K562 (cell line): ENCODE results near the gene SELENOK. TPM values are rescaled to one million over a fixed set of nuclear protein-coding genes. Genes with fewer than 3 reads are reported as not detected.

ENCODE experiments used
- ATAC-seq: fragments of 200-7000 bp; cut with Tn5 transposase; 3 replicates; pipeline ENCODE4 v1.9.1; 2020; ENCODE audit warnings: moderate library complexity
- BruUV-seq: library from RNA; stranded (reverse); fragments of 400-500 nt; replicated peaks from 2 replicates; lab custom pipeline; 2021; lab: Mats Ljungman, UMichigan
- CTCF ChIA-PET: fragments of 300-600 bp; formaldehyde crosslinking; extraction: SDS; loops from one replicate; lab custom pipeline; 2021; ENCODE audit warnings: low intra/inter-chr PET ratio; lab: Yijun Ruan, JAX
- POLR2A ChIA-PET: fragments of 300-600, 350-650 bp; sonication (Branson Sonifier 250); formaldehyde crosslinking; extraction: SDS; loops from one replicate; lab custom pipeline; 2021; ENCODE audit warnings: antibody characterized with exemption, inconsistent platforms; lab: Yijun Ruan, JAX
- DNase-seq, 4 experiments: peaks; one replicate each; pipeline versions ENCODE4 v3.0.0 to v3.0.0-alpha.2; 2011 to 2018; ENCODE audit warnings: low spot score in 3 of 4, mixed read lengths in 3 of 4; ENCODE audit errors: extremely low read depth in 1 of 4
- FAIRE-seq: peaks from 2 replicates; lab custom pipeline; 2011; peaks lifted over from hg19 to GRCh38; lab: Jason Lieb, UNC
- H2AFZ ChIP-seq: 2 replicates; pipeline ENCODE4 v1.6.0; 2011; ENCODE audit warnings: low read depth, low read length, control low read depth, inconsistent platforms
- H3K27ac ChIP-seq: fragments of 200-600 bp; 3 replicates; pipeline ENCODE4 v1.8.0; 2011; ENCODE audit warnings: low read depth, mild to moderate bottlenecking, control low read depth, inconsistent platforms, low read length, moderate library complexity, mixed read lengths; ENCODE audit errors: extremely low read depth
- H3K27me3 ChIP-seq, 2 experiments: fragments of 300-600 bp in 1 of 2; 2 replicates in 1 of 2; 3 replicates in 1 of 2; pipeline versions ENCODE4 v1.6.0 to v1.8.0; 2011; ENCODE audit warnings: inconsistent platforms in 2 of 2, low read length in 2 of 2, mild to moderate bottlenecking in 1 of 2, mixed read lengths in 1 of 2, moderate library complexity in 1 of 2; ENCODE audit not compliant: control insufficient read depth in 2 of 2, insufficient read depth in 2 of 2
- H3K36me3 ChIP-seq: fragments of 300-600 bp; 3 replicates; pipeline ENCODE4 v1.8.0; 2011; ENCODE audit warnings: mild to moderate bottlenecking, low read length, inconsistent platforms; ENCODE audit not compliant: control insufficient read depth, insufficient read depth
- H3K4me1 ChIP-seq, 2 experiments: fragments of 200-600 bp in 1 of 2; replicated peaks in 1 of 2; 2 replicates in 1 of 2; 3 replicates in 1 of 2; pipeline versions ENCODE4 v1.5.1 to v1.8.0; 2011; ENCODE audit warnings: inconsistent platforms in 2 of 2, low read length in 2 of 2, mild to moderate bottlenecking in 1 of 2, mixed read lengths in 1 of 2, moderate library complexity in 1 of 2; ENCODE audit not compliant: control insufficient read depth in 2 of 2, insufficient read depth in 2 of 2
- H3K4me2 ChIP-seq: 2 replicates; pipeline ENCODE4 v1.6.1; 2011; ENCODE audit warnings: low read length, control low read depth, inconsistent platforms, mixed read lengths; ENCODE audit not compliant: insufficient read depth
- H3K4me3 ChIP-seq: fragments of 200-600 bp; sonication (generic), shearing (Covaris generic); 2 replicates; pipeline ENCODE4 v1.5.1; 2016; ENCODE audit warnings: control low read depth, inconsistent platforms
- H3K79me2 ChIP-seq: fragments of 200-600 bp; 3 replicates; pipeline ENCODE4 v1.8.0; 2011; ENCODE audit warnings: low read length, inconsistent platforms; ENCODE audit not compliant: control insufficient read depth, insufficient read depth
- H3K9ac ChIP-seq, 2 experiments: 2 replicates each; pipeline versions ENCODE4 v1.6.0 to v1.6.1; 2011; ENCODE audit warnings: low read depth in 2 of 2, low read length in 2 of 2, control low read depth in 1 of 2, inconsistent platforms in 1 of 2, mild to moderate bottlenecking in 1 of 2, mixed read lengths in 1 of 2; ENCODE audit not compliant: insufficient read depth in 1 of 2
- H3K9me1 ChIP-seq: one replicate; pipeline ENCODE4 v1.6.0; 2011; ENCODE audit warnings: inconsistent platforms, mild to moderate bottlenecking, low read length, moderate library complexity; ENCODE audit not compliant: control insufficient read depth, insufficient read depth
- H3K9me3 ChIP-seq: replicated peaks from 2 replicates; pipeline ENCODE4 v1.5.1; 2011; ENCODE audit warnings: low read depth, low read length, inconsistent platforms; ENCODE audit not compliant: control insufficient read depth, insufficient read depth
- H4K20me1 ChIP-seq: replicated peaks from 2 replicates; pipeline ENCODE4 v1.6.1; 2011; ENCODE audit warnings: low read length, inconsistent platforms, mixed read lengths; ENCODE audit not compliant: control insufficient read depth, insufficient read depth
- FOXJ2 ChIP-seq: fragments of 200-800 bp; sonication (Bioruptor generic); IDR thresholded peaks from 2 replicates; pipeline ENCODE4 v1.6.1; 2016; ENCODE audit warnings: missing genetic modification characterization, missing compliant biosample characterization
- HDAC3 ChIP-seq: fragments of 450-650 bp; IDR thresholded peaks from 2 replicates; pipeline ENCODE4 v1.6.1; 2018; ENCODE audit warnings: borderline replicate concordance, mild to moderate bottlenecking, moderate library complexity; ENCODE audit not compliant: partially characterized antibody
- HMGXB4 ChIP-seq: sonication (generic); formaldehyde crosslinking; IDR thresholded peaks from 2 replicates; pipeline ENCODE4 v1.8.1; 2023; ENCODE audit warnings: mild to moderate bottlenecking, missing genetic modification reagents
- ILF3 ChIP-seq: fragments of 450-650 bp; IDR thresholded peaks from 2 replicates; pipeline ENCODE4 v1.6.1; 2018; ENCODE audit warnings: antibody characterized with exemption, mild to moderate bottlenecking, moderate library complexity, borderline replicate concordance
- MCM2 ChIP-seq: fragments of 450-650 bp; IDR thresholded peaks from 2 replicates; pipeline ENCODE4 v1.6.1; 2017; ENCODE audit warnings: low read depth, mild to moderate bottlenecking
- MTA1 ChIP-seq: fragments of 450-650 bp; IDR thresholded peaks from 2 replicates; pipeline ENCODE4 v1.6.1; 2017; ENCODE audit warnings: borderline replicate concordance
- NCOA4 ChIP-seq: fragments of 450-650 bp; IDR thresholded peaks from 2 replicates; pipeline ENCODE4 v1.6.1; 2018; ENCODE audit warnings: mild to moderate bottlenecking; ENCODE audit not compliant: partially characterized antibody
- NFYB ChIP-seq: IDR thresholded peaks from 2 replicates; pipeline ENCODE4 v1.6.1; 2011; ENCODE audit warnings: mild to moderate bottlenecking, moderate library complexity; ENCODE audit not compliant: insufficient read length; ENCODE audit errors: extremely low read depth
- NUFIP1 ChIP-seq: fragments of 450-650 bp; IDR thresholded peaks from 2 replicates; pipeline ENCODE4 v1.6.1; 2018; ENCODE audit not compliant: partially characterized antibody
- PRMT5 ChIP-seq: sonication (generic); formaldehyde crosslinking; IDR thresholded peaks from 2 replicates; pipeline ENCODE4 v1.5.0; 2020; ENCODE audit warnings: missing genetic modification reagents
- SAFB2 ChIP-seq: fragments of 200-400 bp; formaldehyde crosslinking; IDR thresholded peaks from 2 replicates; pipeline ENCODE4 v1.6.1; 2018; ENCODE audit warnings: borderline replicate concordance, low read length, low read depth, moderate library complexity; ENCODE audit not compliant: severe bottlenecking
- SIN3A ChIP-seq, 2 experiments: fragments of 150-350 bp in 1 of 2; IDR thresholded peaks; 2 replicates each; pipeline ENCODE4 v1.6.1; 2011 to 2016; ENCODE audit warnings: borderline replicate concordance in 2 of 2, low read depth in 2 of 2, low read length in 2 of 2, mild to moderate bottlenecking in 2 of 2, moderate library complexity in 2 of 2; ENCODE audit not compliant: control insufficient read depth in 1 of 2
- THAP12 ChIP-seq: fragments of 250-450 bp; sonication (Bioruptor Pico); IDR thresholded peaks from 2 replicates; pipeline ENCODE4 v1.9.0; 2021; ENCODE audit warnings: mild to moderate bottlenecking, inconsistent platforms
- TOE1 ChIP-seq, 2 experiments: fragments of 450-650 bp in 1 of 2; sonication (generic) in 1 of 2; formaldehyde crosslinking in 1 of 2; IDR thresholded peaks; 2 replicates each; pipeline versions ENCODE4 v1.7.1 to v1.8.0; 2016 to 2022; ENCODE audit warnings: borderline replicate concordance in 2 of 2, mild to moderate bottlenecking in 2 of 2, antibody characterized with exemption in 1 of 2, inconsistent platforms in 1 of 2, low read depth in 1 of 2, missing genetic modification reagents in 1 of 2, moderate library complexity in 1 of 2
- YY1 ChIP-seq, 3 experiments: IDR thresholded peaks; 2 replicates each; pipeline ENCODE4 v1.6.1; 2011; ENCODE audit warnings: low read length in 2 of 3, mild to moderate bottlenecking in 2 of 3, moderate library complexity in 2 of 3, borderline replicate concordance in 1 of 3, control low read depth in 1 of 3, low read depth in 1 of 3; ENCODE audit not compliant: insufficient read depth in 3 of 3, insufficient replicate concordance in 2 of 3, control insufficient read depth in 1 of 3, insufficient read length in 1 of 3; ENCODE audit errors: extremely low read depth in 1 of 3
- ZNF778 ChIP-seq: fragments of 450-650 bp; formaldehyde crosslinking; IDR thresholded peaks from 2 replicates; pipeline ENCODE4 v1.4.0; 2020; ENCODE audit warnings: mild to moderate bottlenecking, moderate library complexity
- WGBS: fragments of 100-300 bp; shearing (Covaris generic); methylation state at CpG from one replicate; pipeline ENCODE4 v1.1.6; 2016; ENCODE audit warnings: low coverage, mixed read lengths; ENCODE audit not compliant: insufficient coverage; ENCODE audit errors: missing lambda C conversion rate; 5-methylcytosine and 5-hydroxymethylcytosine counted together
- in situ Hi-C: fragments of 300-500 bp; cut with MboI; formaldehyde crosslinking; loops from 4 replicates; pipeline ENCODE4 v1.15.0; 2018; ENCODE audit warnings: inconsistent platforms, mixed read lengths
- intact Hi-C: fragments of 100-400 bp; cut with micrococcal nuclease; formaldehyde crosslinking; loops from 2 replicates; pipeline ENCODE4 v1.14.2; 2022
- polyA plus RNA-seq, 8 experiments: library from polyadenylated mRNA; depleted of rRNA in 4 of 8; stranded (reverse) in 5 of 8; unstranded in 3 of 8; fragments of >200 nt; fragmentation: Nextera tagmentation in 2 of 8; fragmentation: Illumina TruSeq in 1 of 8; extraction: Ambion mirVana in 2 of 8; extraction: Trizol in 1 of 8; gene quantifications; 2 replicates each; pipeline versions ENCODE4 v1.2.1 to v1.2.3, GENCODE V29; 2011 to 2014; ENCODE audit warnings: inconsistent platforms in 1 of 8, missing spikeins in 1 of 8
- total RNA-seq, 7 experiments: library from RNA; depleted of rRNA in 6 of 7; stranded (reverse); fragments of >200 nt in 6 of 7; fragmentation: Illumina TruSeq in 2 of 7; extraction: Trizol in 2 of 7; gene quantifications; 2 replicates each; pipeline versions ENCODE4 v1.2.1 to v1.2.3, GENCODE V29; 2011 to 2021; ENCODE audit warnings: low replicate concordance in 1 of 7

The SELENOK gene
- total and polyA plus RNA-seq, 9 of the 15 experiments (the other 6 are each of a cell fraction or from before 2014, with no cell fraction given), result 18.3 to 164 (median 34.8) TPM

GRCh38 chr3:53938645-53939044, 47.0 kb upstream of the SELENOK start (continued):
- TF ChIP-seq NFYB, result no peak
- TF ChIP-seq, all 486 proteins: peak for 3

DNA sequence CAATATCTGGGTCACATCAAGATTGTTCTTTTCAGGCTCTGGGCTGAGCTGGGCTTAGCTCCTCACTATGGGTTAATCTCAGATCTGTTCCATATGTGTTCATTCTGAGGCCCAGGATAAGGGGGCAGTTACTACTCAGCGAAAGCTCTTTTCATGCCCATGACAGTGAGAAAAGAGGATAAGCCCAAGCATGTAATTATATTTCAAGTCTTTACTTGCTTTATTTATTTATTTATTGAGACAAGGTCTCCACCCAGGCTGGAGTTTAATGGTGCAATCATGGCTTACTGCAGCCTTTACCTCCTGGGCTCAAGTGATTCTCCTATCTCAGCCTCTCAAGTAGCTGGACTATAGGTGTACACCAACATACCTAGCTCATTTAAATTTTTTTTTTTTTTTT, 44.7 kb upstream of the SELENOK start:
- no peaks in the 10 kb centered on the region for H3K79me2 ChIP-seq
- no peaks in the 10 kb centered on the region for H3K4me1 ChIP-seq
- no peak overlapping the region for H3K27ac ChIP-seq
- no peaks in the 10 kb centered on the region for H3K27me3 ChIP-seq
- intact Hi-C loops (loop anchor here (5.0 kb wide), 1 partner anchor 491 kb away; no protein-coding TSS in a partner anchor), in situ Hi-C loops (no loop called here)
- H3K4me3 ChIP-seq, result no peak overlapping the region
- H3K4me2 ChIP-seq, result no peak overlapping the region
- WGBS, result 0% methylated on average over 1 of the region's 1 CpG
- no peaks in the 10 kb centered on the region for H3K9me1 ChIP-seq
- no peaks in the 10 kb centered on the region for H3K36me3 ChIP-seq
- ChIA-PET CTCF (no interaction called here), POLR2A (no interaction called here)
- no TSS peak for BruUV-seq
- H3K9ac ChIP-seq, result no peak overlapping the region
- DNase-seq (no peak), FAIRE-seq (no peak), ATAC-seq (no peak)
- H2AFZ ChIP-seq, result no peak overlapping the region
- no peaks in the 10 kb centered on the region for H4K20me1 ChIP-seq
- H3K9me3 ChIP-seq, result no peaks in the 10 kb centered on the region
- TF ChIP-seq HMGXB4 (CRISPR knock-in tag), result no peak
- no peak for TF ChIP-seq NUFIP1
- TF ChIP-seq SAFB2, result no peak
- no peak for TF ChIP-seq ZNF778 (CRISPR knock-in tag)
- TF ChIP-seq THAP12, result no peak
- no peak for TF ChIP-seq SIN3A (IDR thresholded peaks at IDR 0.05; ENCODE audit: borderline replicate concordance in 2 of 2, control insufficient read depth in 1 of 2, low read depth in 2 of 2, low read length in 2 of 2)
- no peak for TF ChIP-seq YY1 (IDR thresholded peaks at IDR 0.05; ENCODE audit: borderline replicate concordance in 1 of 3, control insufficient read depth in 1 of 3, extremely low read depth in 1 of 3, insufficient read depth in 3 of 3, insufficient read length in 1 of 3, insufficient replicate concordance in 2 of 3, low read depth in 1 of 3, low read length in 2 of 3)
- TF ChIP-seq ILF3, result no peak
- TF ChIP-seq HDAC3, result no peak
- TF ChIP-seq MCM2, result no peak
- no peak for TF ChIP-seq TOE1 (IDR thresholded peaks at IDR 0.05; ENCODE audit: borderline replicate concordance)
- no peak for TF ChIP-seq TOE1 (CRISPR knock-in tag; IDR thresholded peaks at IDR 0.05; ENCODE audit: borderline replicate concordance, low read depth)
- no peak for TF ChIP-seq MTA1
- no peak for TF ChIP-seq FOXJ2
- TF ChIP-seq NCOA4, result no peak
- no peak for TF ChIP-seq PRMT5 (CRISPR knock-in tag)
